Esophagus (tissue), 2 donors: Measurements from ENCODE around the gene SEC24D. TPM values are rescaled to one million over a fixed set of nuclear protein-coding genes. Genes with fewer than 3 reads are reported as not detected.
"Not testable (repeated sequence)": the region's sequence is repeated elsewhere in the genome, so short reads cannot be mapped to it uniquely, and the experiment has no call there.

ENCODE experiments used
- H3K27ac ChIP-seq, 2 donors: one replicate each; pipeline ENCODE4 v1.5.1; 2013; ENCODE audit warnings: low read depth in 2 of 2, mild to moderate bottlenecking in 2 of 2, inconsistent platforms in 1 of 2, low read length in 1 of 2, moderate library complexity in 1 of 2
- H3K27me3 ChIP-seq, 2 donors: one replicate each; pipeline ENCODE4 v1.6.1; 2013; ENCODE audit warnings: low read length in 2 of 2, control low read depth in 1 of 2, mild to moderate bottlenecking in 1 of 2; ENCODE audit not compliant: insufficient read depth in 2 of 2, control insufficient read depth in 1 of 2
- H3K36me3 ChIP-seq, 2 donors: one replicate each; pipeline ENCODE4 v1.6.1; 2013; ENCODE audit warnings: low read length in 1 of 2; ENCODE audit not compliant: control insufficient read depth in 2 of 2, insufficient read depth in 2 of 2
- H3K4me1 ChIP-seq, 2 donors: one replicate each; pipeline ENCODE4 v1.6.1; 2013; ENCODE audit warnings: low read length in 1 of 2; ENCODE audit not compliant: control insufficient read depth in 2 of 2, insufficient read depth in 2 of 2
- H3K4me3 ChIP-seq, 2 donors: one replicate each; pipeline ENCODE4 v1.5.1; 2013; ENCODE audit warnings: low read length in 2 of 2, mild to moderate bottlenecking in 2 of 2, low read depth in 1 of 2, moderate library complexity in 1 of 2
- H3K9me3 ChIP-seq, 2 donors: one replicate each; pipeline ENCODE4 v1.6.1; 2013; ENCODE audit warnings: mild to moderate bottlenecking in 2 of 2, low read depth in 1 of 2, low read length in 1 of 2, moderate library complexity in 1 of 2; ENCODE audit not compliant: control insufficient read depth in 2 of 2, insufficient read depth in 1 of 2
- WGBS, 2 donors: extraction: QIAGEN DNeasy Blood & Tissue Kit; methylation state at CpG; one replicate each; pipeline ENCODE4 v1.1.7; 2013; 5-methylcytosine and 5-hydroxymethylcytosine counted together
- polyA plus RNA-seq, 2 donors: library from polyadenylated mRNA; stranded (reverse); fragments of 200-250 nt; gene quantifications; one replicate each; pipeline ENCODE4 v1.2.3, GENCODE V29; 2013
- donor health status: healthy with polysubstance abuse.
- donor health status: Bipolar disorder and iron deficiency.

The SEC24D gene
- polyA plus RNA-seq, 2 donors: 4.1 to 8.5 TPM

- H3K9me3 ChIP-seq, H3K4me1 ChIP-seq, H3K27ac ChIP-seq, H3K36me3 ChIP-seq, H3K27me3 ChIP-seq, H3K4me3 ChIP-seq: not testable (repeated sequence)
- 70 to 82% methylated on average over 2 of the region's 2 CpGs for WGBS, 2 donors
These were observed 58.8 kb downstream of the SEC24D start for GRCh38 chr4:118776955-118777640.

GRCh38 chr4:118776157-118776954 lies 59.6 kb downstream of the SEC24D start:
- Histone ChIP-seq H3K36me3 (no peaks in the 10 kb centered on the region), H3K4me3 (no peak overlapping the region), H3K9me3 (no peaks in the 10 kb centered on the region), H3K27ac (no peak overlapping the region), H3K27me3 (no peaks in the 10 kb centered on the region), H3K4me1 (no peaks in the 10 kb centered on the region)
- WGBS, 2 donors: 48 to 59% methylated on average over 1 of the region's 1 CpG

- no peaks in the 10 kb centered on the region for H3K36me3 ChIP-seq
- WGBS, 2 donors: 80 to 86% methylated on average over 2 of the region's 2 CpGs
- no peak overlapping the region for H3K27ac ChIP-seq
- H3K4me3 ChIP-seq: no peak overlapping the region
- H3K27me3 ChIP-seq: no peaks in the 10 kb centered on the region
- no peaks in the 10 kb centered on the region for H3K4me1 ChIP-seq
- no peaks in the 10 kb centered on the region for H3K9me3 ChIP-seq
These were observed 60.5 kb downstream of the SEC24D start for GRCh38 chr4:118775405-118775804.

GRCh38 chr4:118774989-118775388 lies 60.9 kb downstream of the SEC24D start:
- 78 to 79% methylated on average over 3 of the region's 3 CpGs for WGBS, 2 donors
- no peaks in the 10 kb centered on the region for H3K9me3 ChIP-seq
- no peaks in the 10 kb centered on the region for H3K36me3 ChIP-seq
- H3K4me3 ChIP-seq: no peak overlapping the region
- H3K27me3 ChIP-seq: no peaks in the 10 kb centered on the region
- no peak overlapping the region for H3K27ac ChIP-seq
- H3K4me1 ChIP-seq: no peaks in the 10 kb centered on the region

GRCh38 chr4:118774321-118774720 lies 61.6 kb downstream of the SEC24D start:
- no peaks in the 10 kb centered on the region for H3K36me3 ChIP-seq
- H3K9me3 ChIP-seq: no peaks in the 10 kb centered on the region
- no peaks in the 10 kb centered on the region for H3K4me1 ChIP-seq
- H3K4me3 ChIP-seq: no peak overlapping the region
- WGBS, 2 donors: 72 to 77% methylated on average over 1 of the region's 1 CpG
- no peak overlapping the region for H3K27ac ChIP-seq
- H3K27me3 ChIP-seq: no peaks in the 10 kb centered on the region

- Histone ChIP-seq H3K4me3 (no peak overlapping the region), H3K36me3 (no peaks in the 10 kb centered on the region), H3K27me3 (no peaks in the 10 kb centered on the region), H3K27ac (no peak overlapping the region), H3K9me3 (no peaks in the 10 kb centered on the region), H3K4me1 (no peaks in the 10 kb centered on the region)
- WGBS, 2 donors: 69 to 72% methylated on average over 2 of the region's 2 CpGs
These were observed 62.5 kb downstream of the SEC24D start for GRCh38 chr4:118773429-118773792.

GRCh38 chr4:118772767-118773428 lies 63.0 kb downstream of the SEC24D start:
- H3K27ac ChIP-seq: peak overlapping the region; percentile 2 to 64
- 36 to 38% methylated on average over 3 of the region's 3 CpGs for WGBS, 2 donors
- no peaks in the 10 kb centered on the region for H3K36me3 ChIP-seq
- no peaks in the 10 kb centered on the region for H3K4me1 ChIP-seq
- H3K27me3 ChIP-seq: no peaks in the 10 kb centered on the region
- no peaks in the 10 kb centered on the region for H3K9me3 ChIP-seq
- no peak overlapping the region for H3K4me3 ChIP-seq

- WGBS, 2 donors: 36 to 41% methylated on average over 7 of the region's 7 CpGs
- Histone ChIP-seq H3K9me3 (no peaks in the 10 kb centered on the region), H3K27me3 (no peaks in the 10 kb centered on the region), H3K27ac (peak overlapping the region; percentile 2 to 64), H3K36me3 (no peaks in the 10 kb centered on the region), H3K4me1 (no peaks in the 10 kb centered on the region), H3K4me3 (no peak overlapping the region)
These were observed 63.7 kb downstream of the SEC24D start for GRCh38 chr4:118772081-118772766.

- WGBS, 2 donors: 37 to 48% methylated on average over 2 of the region's 2 CpGs
- Histone ChIP-seq H3K9me3 (no peaks in the 10 kb centered on the region), H3K36me3 (peaks cover 0 to 3% of the 10 kb centered on the region in 2 donors), H3K27me3 (no peaks in the 10 kb centered on the region), H3K4me1 (no peaks in the 10 kb centered on the region), H3K4me3 (no peak overlapping the region), H3K27ac (peak overlapping the region in 1 of 2 donors; percentile 31)
These were observed 65.2 kb downstream of the SEC24D start for GRCh38 chr4:118770741-118771187.
